Sciatic nerve (tissue), 2 donors: ENCODE results near the gene SMIM28. TPM values are rescaled to one million over a fixed set of nuclear protein-coding genes. Genes with fewer than 3 reads are reported as not detected.
A peak's percentile ranks its signal among the peaks of the same experiment; 100 is the strongest.

ENCODE experiments used
- ATAC-seq: fragments of 200-7000 bp; cut with Tn5 transposase; one replicate; pipeline ENCODE4 v1.9.1; 2020; ENCODE audit warnings: mild to moderate bottlenecking, moderate library complexity
- DNase-seq: peaks from one replicate; pipeline ENCODE4 v3.0.0-alpha.2; 2020; ENCODE audit warnings: low spot score
- intact Hi-C: fragments of 100-400 bp; cut with DNase I; formaldehyde crosslinking; loops from one replicate; pipeline ENCODE4 v1.14.2; 2022
- total RNA-seq: library from RNA; stranded (reverse); fragmentation: NEBNext Ultra II Directional; extraction: Animal tissue kit (Norgen Biotek cat#: 25700); gene quantifications from one replicate; pipeline ENCODE4 v1.2.1, GENCODE V29; 2021
- donor health status: DM: no; HTN: no; CAD: no.
- donor health status: DM: no; HTN: no; CAD: no.

The SMIM28 gene
- total RNA-seq, 1 donor from 2014 or later = not detected

- ATAC-seq (peak; percentile 51), DNase-seq (peak; percentile 74)
- intact Hi-C loops = no loop called here
Measured at GRCh38 chr6:138403324-138403800, 25.7 kb downstream of the SMIM28 start.

- intact Hi-C loops = no loop called here
- DNase-seq = peak; percentile 93
- ATAC-seq = peak; percentile 94
Measured at GRCh38 chr6:138403801-138404665, 26.3 kb downstream of the SMIM28 start, which contains the start of gene HEBP2. Gene HEBP2 (plus strand): TSS chr6:138404223. CDS start chr6:138404496, 273 bp downstream.

- ATAC-seq = peak; percentile 31
- no peak for DNase-seq
- intact Hi-C loops = no loop called here
Measured at GRCh38 chr6:138404666-138405337, 27.1 kb downstream of the SMIM28 start.

GRCh38 chr6:138405816-138406413 is 28.2 kb downstream of the SMIM28 start:
- intact Hi-C loops = no loop called here
- ATAC-seq (no peak), DNase-seq (no peak)

GRCh38 chr6:138406443-138406842 is 28.7 kb downstream of the SMIM28 start:
- intact Hi-C loops = no loop called here
- ATAC-seq (no peak), DNase-seq (no peak)

- no peak for DNase-seq
- no peak for ATAC-seq
Measured at GRCh38 chr6:138410048-138410735, 32.5 kb downstream of the SMIM28 start.

DNA sequence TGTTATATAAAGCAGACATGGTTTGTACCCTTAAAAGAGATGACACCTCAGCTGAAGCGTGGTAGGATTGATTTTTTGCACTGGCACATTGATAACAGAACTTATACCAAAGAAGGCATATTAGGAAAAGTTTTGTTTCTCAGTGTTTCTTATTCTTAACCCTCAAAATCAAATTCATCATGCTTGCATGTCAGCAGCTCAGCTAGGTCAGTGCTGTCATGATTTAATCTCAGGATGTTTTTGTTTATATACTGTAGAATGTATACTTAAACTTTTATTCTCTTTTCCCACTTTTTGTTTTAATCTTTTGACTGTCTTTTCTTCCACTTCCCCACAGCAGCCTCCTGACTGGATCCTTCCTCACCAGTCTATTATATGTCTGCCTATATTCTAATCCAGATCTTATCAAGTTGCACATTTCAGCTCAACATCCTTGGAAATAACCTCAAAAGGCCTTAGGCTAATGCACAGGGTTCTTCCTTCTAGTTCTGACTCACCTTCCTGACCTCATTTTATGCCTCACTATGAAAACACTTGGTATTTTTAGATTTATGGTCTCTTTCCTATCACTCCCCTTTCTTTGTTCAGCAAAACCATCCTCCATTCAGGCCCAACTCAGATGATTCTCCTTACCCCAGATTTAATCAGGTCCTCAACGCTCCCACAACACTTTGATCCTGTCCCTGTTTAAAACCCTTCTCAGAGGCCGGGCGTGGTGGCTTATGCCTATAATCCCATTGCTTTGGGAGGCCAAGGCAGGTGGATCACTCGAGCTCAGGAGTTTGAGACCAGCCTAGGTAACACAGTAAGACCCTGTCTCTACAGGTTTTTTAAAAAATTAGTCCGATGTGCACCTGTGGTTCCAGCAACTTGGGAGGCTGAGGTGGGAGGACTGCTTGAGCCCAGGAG is 33.5 kb downstream of the SMIM28 start:
- intact Hi-C loops = no loop called here
- DNase-seq = no peak
- no peak for ATAC-seq

More at GRCh38 chr6:138410048-138410735, 32.5 kb downstream of the SMIM28 start:
- intact Hi-C loops = no loop called here

- DNase-seq = no peak
- intact Hi-C loops = no loop called here
- ATAC-seq = no peak
Measured at GRCh38 chr6:138415125-138415524, 37.4 kb downstream of the SMIM28 start.

DNA sequence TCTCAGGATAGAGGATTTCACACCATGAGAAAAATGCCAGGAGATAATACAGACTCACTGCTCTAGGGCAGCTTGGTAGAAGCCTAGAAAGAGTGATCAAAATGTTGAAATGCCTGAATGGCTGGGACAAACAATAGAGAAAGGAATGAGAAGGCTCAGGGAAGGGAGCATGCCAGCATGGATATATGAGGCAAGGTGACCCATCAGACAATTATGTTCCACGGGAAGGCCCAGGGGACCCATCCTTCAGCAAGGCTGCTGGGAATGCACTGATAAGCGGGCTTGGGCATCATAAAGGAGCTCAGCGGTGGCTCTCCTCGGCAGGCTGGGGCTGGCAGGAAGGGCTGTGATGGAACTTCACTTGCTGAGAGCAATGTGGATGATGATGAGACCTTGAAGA is 38.5 kb downstream of the SMIM28 start:
- intact Hi-C loops = no loop called here
- DNase-seq (no peak), ATAC-seq (no peak)

DNA sequence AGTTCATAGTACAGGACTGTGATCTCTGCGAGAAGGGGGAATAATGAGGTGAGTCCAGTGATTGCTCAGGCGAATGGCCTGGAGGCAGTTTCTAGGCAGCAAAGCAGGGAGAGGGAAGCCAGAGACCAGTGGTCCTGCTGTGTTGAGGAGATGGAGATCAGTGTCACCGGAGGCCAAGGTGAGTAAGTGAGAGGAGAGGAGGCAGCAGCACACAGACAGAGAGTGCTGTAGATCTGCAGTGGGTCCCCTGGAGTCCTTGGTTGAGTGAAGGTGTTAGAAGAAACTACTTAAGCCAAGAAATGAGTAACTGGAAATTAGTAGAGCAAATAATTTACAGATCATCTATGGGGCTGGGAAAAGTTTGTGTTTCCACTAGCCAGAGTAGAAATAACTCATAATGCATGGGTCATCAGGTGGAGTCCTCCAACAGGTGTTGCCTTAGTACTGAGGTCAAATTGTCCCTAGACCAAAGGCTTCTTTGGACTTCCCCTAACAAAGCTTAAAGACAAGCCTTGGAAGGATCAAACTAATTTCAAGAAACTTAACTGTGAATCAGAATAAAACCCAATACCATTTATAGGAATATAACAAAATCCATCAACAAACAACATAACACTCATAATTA is 39.9 kb downstream of the SMIM28 start:
- ATAC-seq (no peak), DNase-seq (no peak)
- intact Hi-C loops = no loop called here

DNA sequence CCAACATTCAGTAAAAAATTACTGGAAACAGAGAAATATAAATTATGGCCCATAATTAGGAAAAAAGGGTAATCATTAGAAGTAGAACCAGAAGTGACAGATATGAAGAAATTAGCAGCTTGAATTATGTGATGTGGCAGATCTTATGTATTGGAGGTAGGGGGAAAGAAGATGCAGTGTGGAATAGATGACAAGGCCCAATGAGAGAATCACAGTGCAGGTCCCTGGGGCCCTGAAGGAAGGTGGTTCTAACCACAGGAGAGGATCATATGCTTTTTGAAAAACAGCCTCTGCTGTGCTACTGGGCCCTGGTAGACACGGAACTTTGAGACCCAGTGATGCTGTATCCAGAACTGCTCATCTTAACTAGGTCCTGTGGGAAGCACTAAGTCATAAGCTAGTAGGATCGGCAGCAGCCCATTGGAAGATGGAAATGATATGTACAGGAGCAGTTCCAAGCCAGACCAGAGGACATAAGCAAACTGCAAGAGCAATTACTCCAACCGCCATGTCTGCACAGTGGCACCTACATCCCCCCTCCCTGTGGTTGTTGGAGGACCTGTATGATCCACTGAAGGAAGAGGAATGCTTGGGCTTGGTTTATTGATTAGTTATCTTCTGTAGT is 40.5 kb downstream of the SMIM28 start:
- ATAC-seq = no peak
- intact Hi-C loops = no loop called here
- no peak for DNase-seq

DNA sequence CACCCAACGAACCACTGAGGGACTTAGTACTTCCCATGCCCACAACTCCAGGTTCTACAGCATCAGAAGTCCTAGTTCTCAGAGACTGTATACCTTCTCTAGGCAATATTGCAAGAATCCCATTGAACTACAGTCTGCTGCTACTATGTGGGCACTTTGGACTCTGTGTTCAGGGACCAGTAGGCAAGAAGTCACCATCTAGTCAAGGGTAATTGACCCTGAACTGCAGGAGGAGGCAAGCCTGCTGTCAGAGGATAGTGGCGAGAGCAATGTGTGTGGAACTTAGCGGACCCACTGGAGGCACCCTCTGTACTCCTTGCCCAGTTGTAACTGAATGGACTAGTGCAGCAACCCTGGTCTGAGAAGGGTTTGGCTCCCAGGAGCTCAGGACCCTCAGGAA is 42.1 kb downstream of the SMIM28 start:
- DNase-seq (no peak), ATAC-seq (no peak)
- intact Hi-C loops = no loop called here

- ATAC-seq = no peak
- no peak for DNase-seq
- intact Hi-C loops = no loop called here
Measured at GRCh38 chr6:138420356-138420755, 42.7 kb downstream of the SMIM28 start.

DNA sequence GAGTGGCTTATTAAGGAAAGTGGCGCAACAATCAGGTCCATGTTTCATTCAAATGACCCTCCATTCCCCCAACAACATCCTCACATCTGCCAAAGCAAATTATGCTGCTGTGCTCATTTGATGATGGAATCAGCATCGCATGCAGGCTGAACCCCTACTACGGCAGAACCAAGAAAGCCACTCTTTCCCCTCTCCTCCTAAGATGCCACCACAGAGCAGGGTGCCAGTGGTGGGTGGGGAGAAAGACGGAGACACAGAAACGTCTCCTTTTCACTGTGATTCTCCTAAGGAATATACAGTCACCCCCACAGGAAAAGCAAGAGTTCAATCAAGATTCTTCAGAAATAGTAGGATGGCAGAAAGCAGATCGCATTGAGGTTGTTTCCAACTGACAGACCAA is 43.4 kb downstream of the SMIM28 start:
- DNase-seq = no peak

GRCh38 chr6:138421608-138422007 is 43.9 kb downstream of the SMIM28 start:
- intact Hi-C loops = no loop called here
- ATAC-seq = no peak
- no peak for DNase-seq

More for the DNA sequence above, 43.4 kb downstream of the SMIM28 start:
- no peak for ATAC-seq
- intact Hi-C loops = no loop called here

DNA sequence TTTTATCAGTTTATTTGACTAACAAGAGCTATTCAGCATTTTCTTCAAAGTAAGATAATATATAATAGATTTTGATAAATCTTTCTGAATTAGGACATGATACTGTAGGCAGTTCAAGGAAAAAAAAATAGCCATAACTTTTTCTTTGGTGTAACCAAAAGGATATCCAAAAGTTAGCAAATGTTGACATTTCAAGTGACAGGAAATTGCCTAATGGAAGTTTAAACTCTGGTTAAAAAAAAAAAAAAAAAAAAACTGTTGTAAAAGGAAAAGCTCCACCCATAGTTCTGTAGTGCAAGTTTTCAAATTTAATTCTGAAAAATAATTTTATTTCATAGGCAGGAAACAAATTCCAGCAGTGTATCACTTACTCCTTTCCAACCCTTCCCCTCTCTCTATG is 45.2 kb downstream of the SMIM28 start:
- ATAC-seq = no peak
- intact Hi-C loops = no loop called here
- DNase-seq = no peak
